AG04450 (cell line): ENCODE results near the gene B9D2. TPM values are rescaled to one million over a fixed set of nuclear protein-coding genes. Genes with fewer than 3 reads are reported as not detected.

Source experiments
- CTCF ChIA-PET: fragments of 300-600, 350-600 bp; formaldehyde crosslinking; extraction: SDS; loops from one replicate; lab custom pipeline; 2022; ENCODE audit warnings: antibody characterized with exemption, inconsistent platforms; lab: Charles Lee
- POLR2A ChIA-PET: fragments of 350-600 bp; formaldehyde crosslinking; extraction: SDS; loops from one replicate; lab custom pipeline; 2021; ENCODE audit warnings: antibody characterized with exemption, inconsistent platforms; lab: Yijun Ruan, JAX
- DNase-seq: peaks from one replicate; pipeline ENCODE4 v3.0.0-alpha.2; 2011; ENCODE audit warnings: low read depth, low spot score
- H3K27ac ChIP-seq: one replicate; pipeline ENCODE4 v1.5.1; 2012; ENCODE audit warnings: low read depth, low read length, control low read depth
- H3K27me3 ChIP-seq: one replicate; pipeline ENCODE4 v1.6.0; 2012; ENCODE audit warnings: low read length; ENCODE audit not compliant: control insufficient read depth, insufficient read depth
- H3K4me3 ChIP-seq: 2 replicates; pipeline ENCODE4 v1.5.1; 2011; ENCODE audit warnings: mild to moderate bottlenecking, low read depth, low read length, control low read depth
- H3K9me3 ChIP-seq: 2 replicates; pipeline ENCODE4 v1.5.1; 2012; ENCODE audit warnings: low read length; ENCODE audit not compliant: control insufficient read depth, insufficient read depth
- CTCF ChIP-seq: IDR thresholded peaks from 2 replicates; pipeline ENCODE4 v1.5.1; 2011; ENCODE audit warnings: low read depth, low read length, control low read depth, inconsistent platforms
- polyA plus RNA-seq: library from polyadenylated mRNA; depleted of rRNA; stranded (reverse); fragments of >200 nt; gene quantifications from 2 replicates; pipeline ENCODE4 v1.2.3, GENCODE V29; 2011

The B9D2 gene
- polyA plus RNA-seq, 1 experiment, result 3.9 TPM

DNA sequence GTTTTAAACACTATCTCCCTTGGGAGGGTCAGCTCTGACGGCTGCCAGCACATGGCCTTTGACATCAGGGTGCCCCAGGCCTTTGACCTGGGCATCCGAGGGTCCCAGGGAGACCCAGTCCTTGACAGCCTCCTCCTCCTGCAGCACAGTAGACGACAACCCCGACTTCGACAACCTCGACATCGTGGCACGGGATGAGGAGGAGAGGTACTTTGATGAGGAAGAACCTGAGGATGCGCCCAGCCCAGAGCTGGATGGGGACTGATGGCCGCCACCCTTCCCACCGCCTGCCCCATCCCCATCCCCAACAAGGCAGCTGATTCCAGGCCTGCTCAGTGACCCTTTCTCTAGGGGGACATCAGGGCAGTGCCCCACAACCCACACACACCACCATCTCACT is 41.5 kb downstream of the B9D2 start:
- ChIA-PET POLR2A (interaction anchor here (0.8 to 4.9 kb wide), 6 partner anchors 11 to 111 kb away, joined by 3 to 43 read pairs (median 3); partner anchors contain the start of genes B9D2 and TGFB1), CTCF (interaction anchor here (0.6 to 3.6 kb wide), 17 partner anchors 9 to 118 kb away, joined by 3 to 18 read pairs (median 5); partner anchors contain the start of genes B3GNT8 and CCDC97)
- no peaks in the 10 kb centered on the region for H3K27me3 ChIP-seq

DNA sequence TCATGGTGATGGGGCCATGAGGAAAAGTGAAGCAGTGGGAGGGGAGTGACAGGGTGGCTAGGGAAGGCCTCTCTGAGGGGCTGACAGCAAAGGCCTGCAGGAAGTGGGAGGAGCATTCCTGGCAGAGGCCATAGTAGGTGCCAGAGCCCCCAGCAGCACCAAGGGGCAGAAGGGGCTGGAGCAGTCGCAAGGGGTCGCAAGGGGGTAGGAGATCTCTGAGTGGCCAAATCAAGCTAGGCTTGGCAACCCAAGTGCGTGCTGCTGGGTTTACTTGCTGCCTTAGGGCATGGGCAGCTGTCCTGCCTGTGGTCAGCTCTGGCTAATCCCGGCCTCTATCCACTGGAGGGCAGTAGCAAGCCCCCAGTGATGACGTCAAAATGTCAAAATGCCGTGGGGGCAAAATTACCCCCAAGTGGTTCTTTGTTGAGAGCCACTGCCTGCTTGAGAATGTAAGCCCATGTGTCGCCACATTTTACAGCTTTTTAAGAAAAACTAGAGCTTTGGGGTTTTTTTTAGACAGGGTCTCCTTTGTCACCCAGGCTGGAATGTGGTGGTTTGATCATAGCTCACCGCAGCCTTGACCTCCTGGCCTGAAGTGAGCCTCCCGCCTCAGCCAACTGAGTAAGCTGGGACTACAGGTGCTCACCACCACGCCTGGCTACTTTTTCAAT is 42.2 kb downstream of the B9D2 start:
- POLR2A ChIA-PET, result interaction anchor here (0.6 to 4.9 kb wide), 3 partner anchors 10 to 40 kb away, joined by 4 to 43 read pairs (median 5); partner anchors contain the start of gene TGFB1
- DNase-seq, result no peak
- Histone ChIP-seq H3K27me3 (no peaks in the 10 kb centered on the region), H3K9me3 (no peaks in the 10 kb centered on the region; the same call in 1 of the 2 replicates), H3K27ac (peak overlapping the region; percentile 100), H3K4me3 (no peak overlapping the region)
- TF ChIP-seq CTCF, result peak; percentile 84
- CTCF ChIA-PET, result interaction anchor here (0.6 to 3.6 kb wide), 19 partner anchors 9 to 544 kb away, joined by 3 to 18 read pairs (median 4); partner anchors contain the start of genes B3GNT8, CCDC97 and RAB4B

More for the DNA sequence above, 41.5 kb downstream of the B9D2 start:
- H3K27ac ChIP-seq, result peak overlapping the region; percentile 100
- no peaks in the 10 kb centered on the region; the same call in 1 of the 2 replicates for H3K9me3 ChIP-seq
- peak overlapping the region; percentile 42; the same call in 1 of the 2 replicates for H3K4me3 ChIP-seq
- DNase-seq, result no peak
- TF ChIP-seq CTCF, result no peak

GRCh38 chr19:41321204-41321599 is 42.7 kb downstream of the B9D2 start:
- CTCF ChIA-PET, result interaction anchor here (0.7 to 3.6 kb wide), 12 partner anchors 8 to 110 kb away, joined by 3 to 18 read pairs (median 5); partner anchors contain the start of genes B3GNT8 and CCDC97
- POLR2A ChIA-PET, result interaction anchor here (1.0 to 4.9 kb wide), 2 partner anchors 31 to 55 kb away, joined by 3 to 43 read pairs; partner anchors contain the start of gene TGFB1
- H3K27me3 ChIP-seq, result no peaks in the 10 kb centered on the region

GRCh38 chr19:41320568-41320967 is 43.4 kb downstream of the B9D2 start:
- H3K27me3 ChIP-seq, result no peaks in the 10 kb centered on the region
- H3K4me3 ChIP-seq, result no peak overlapping the region
- no peak for TF ChIP-seq CTCF
- no peaks in the 10 kb centered on the region; the same call in 1 of the 2 replicates for H3K9me3 ChIP-seq
- DNase-seq, result no peak
- ChIA-PET CTCF (interaction anchor here (3.6 kb wide), 1 partner anchor 12 kb away, joined by 18 read pairs; no protein-coding TSS in a partner anchor), POLR2A (interaction anchor here (0.8 to 1.0 kb wide), 2 partner anchors 45 to 55 kb away, joined by 3 to 8 read pairs; no protein-coding TSS in a partner anchor)
- H3K27ac ChIP-seq, result peak overlapping the region; percentile 21

More at GRCh38 chr19:41321204-41321599, 42.7 kb downstream of the B9D2 start:
- Histone ChIP-seq H3K9me3 (no peaks in the 10 kb centered on the region; the same call in 1 of the 2 replicates), H3K4me3 (no peak overlapping the region), H3K27ac (no peak overlapping the region)
- TF ChIP-seq CTCF, result no peak
- no peak for DNase-seq
